PC-3 (cell line): ENCODE measurements around the gene MMS19.

Experiments
- EZH2 ChIP-seq: fragments of 300-600 bp; sonication (generic); IDR thresholded peaks from one replicate; pipeline ENCODE4 v1.6.1; 2017; ENCODE audit warnings: antibody characterized with exemption, mild to moderate bottlenecking, low read length; ENCODE audit not compliant: unreplicated experiment
- TF ChIP-seq, protein P1 (sequence below): fragments of 300-600 bp; sonication (generic); conservative IDR thresholded peaks from 2 replicates; pipeline ENCODE4 v1.5.1; 2017; ENCODE audit warnings: antibody characterized with exemption, low read depth, mild to moderate bottlenecking, low read length

DNA sequence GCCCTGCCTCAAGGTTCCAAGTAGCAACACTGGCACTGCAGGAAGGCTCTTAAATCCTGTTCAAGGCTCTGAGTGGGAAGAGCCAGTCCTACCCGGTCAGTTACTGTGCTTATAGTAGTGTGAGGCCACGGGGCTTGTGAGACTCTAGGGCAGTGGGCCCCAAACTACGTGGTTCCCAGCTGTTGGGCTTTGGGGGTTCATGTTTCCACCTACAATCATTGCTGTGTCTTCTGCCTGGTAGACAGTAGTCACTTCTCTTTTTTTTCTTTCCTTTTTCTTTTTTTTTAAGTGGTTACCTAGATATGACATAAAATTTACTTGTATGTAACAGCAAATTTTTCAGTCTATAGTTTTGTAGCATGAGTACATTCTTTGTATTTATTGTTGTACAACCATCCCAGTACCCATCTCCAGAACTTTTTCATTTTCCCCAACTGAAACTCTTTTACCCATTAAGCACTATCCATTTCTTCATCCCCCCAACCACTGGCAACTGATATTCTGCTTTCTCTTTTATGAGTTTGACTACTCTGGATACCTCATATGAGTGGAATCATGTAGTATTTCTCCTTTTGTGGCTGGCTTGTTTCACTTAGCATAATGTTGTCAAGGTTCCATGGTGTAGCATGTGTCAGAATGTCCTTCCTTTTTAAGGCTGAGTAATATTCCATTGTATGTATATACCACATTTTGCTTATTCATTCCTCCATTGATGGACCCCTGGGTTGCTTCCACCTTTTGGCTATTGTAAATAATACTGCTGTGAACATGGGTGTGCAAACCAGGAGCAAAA is 8.2 kb upstream of the MMS19 start:
- no peak for TF ChIP-seq EZH2
- TF ChIP-seq, protein P1, sequence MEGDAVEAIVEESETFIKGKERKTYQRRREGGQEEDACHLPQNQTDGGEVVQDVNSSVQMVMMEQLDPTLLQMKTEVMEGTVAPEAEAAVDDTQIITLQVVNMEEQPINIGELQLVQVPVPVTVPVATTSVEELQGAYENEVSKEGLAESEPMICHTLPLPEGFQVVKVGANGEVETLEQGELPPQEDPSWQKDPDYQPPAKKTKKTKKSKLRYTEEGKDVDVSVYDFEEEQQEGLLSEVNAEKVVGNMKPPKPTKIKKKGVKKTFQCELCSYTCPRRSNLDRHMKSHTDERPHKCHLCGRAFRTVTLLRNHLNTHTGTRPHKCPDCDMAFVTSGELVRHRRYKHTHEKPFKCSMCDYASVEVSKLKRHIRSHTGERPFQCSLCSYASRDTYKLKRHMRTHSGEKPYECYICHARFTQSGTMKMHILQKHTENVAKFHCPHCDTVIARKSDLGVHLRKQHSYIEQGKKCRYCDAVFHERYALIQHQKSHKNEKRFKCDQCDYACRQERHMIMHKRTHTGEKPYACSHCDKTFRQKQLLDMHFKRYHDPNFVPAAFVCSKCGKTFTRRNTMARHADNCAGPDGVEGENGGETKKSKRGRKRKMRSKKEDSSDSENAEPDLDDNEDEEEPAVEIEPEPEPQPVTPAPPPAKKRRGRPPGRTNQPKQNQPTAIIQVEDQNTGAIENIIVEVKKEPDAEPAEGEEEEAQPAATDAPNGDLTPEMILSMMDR, result no peak
